ENCODE measurements around the gene USP50. TPM values are rescaled to one million over a fixed set of nuclear protein-coding genes. Genes with fewer than 3 reads are reported as not detected.

The USP50 gene
- total and polyA plus RNA-seq, 8 donors = 0.30 to 1.3 (median 0.54) TPM; not detected in 2

DNA sequence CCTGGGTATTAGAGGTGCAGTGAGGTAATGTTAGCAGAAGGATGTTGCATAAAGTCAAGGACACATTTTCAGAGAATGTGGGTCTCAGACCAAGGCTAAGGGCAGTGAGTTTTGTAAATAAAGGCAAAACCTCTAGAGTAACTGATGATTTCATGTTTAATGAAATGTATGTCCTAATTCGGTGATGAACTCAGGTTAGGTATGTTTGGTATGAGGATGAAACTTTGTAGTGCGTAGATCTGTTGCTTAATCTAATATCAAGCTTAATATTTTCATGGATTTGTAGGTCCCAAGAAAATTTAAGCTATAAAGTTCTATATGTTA, 3.6 kb downstream of the USP50 start:
- H3K4me3 ChIP-seq = no peak overlapping the region
- H3K9me3 ChIP-seq = no peaks in the 10 kb centered on the region
- no peak for DNase-seq
- intact Hi-C loops (cut with DNase I) = no loop called here
- no peaks in the 10 kb centered on the region for H3K36me3 ChIP-seq
- H3K27me3 ChIP-seq = no peaks in the 10 kb centered on the region
- ATAC-seq = no peak
- H3K27ac ChIP-seq = no peak overlapping the region
- H3K4me1 ChIP-seq = no peaks in the 10 kb centered on the region
- TF ChIP-seq, protein P1, sequence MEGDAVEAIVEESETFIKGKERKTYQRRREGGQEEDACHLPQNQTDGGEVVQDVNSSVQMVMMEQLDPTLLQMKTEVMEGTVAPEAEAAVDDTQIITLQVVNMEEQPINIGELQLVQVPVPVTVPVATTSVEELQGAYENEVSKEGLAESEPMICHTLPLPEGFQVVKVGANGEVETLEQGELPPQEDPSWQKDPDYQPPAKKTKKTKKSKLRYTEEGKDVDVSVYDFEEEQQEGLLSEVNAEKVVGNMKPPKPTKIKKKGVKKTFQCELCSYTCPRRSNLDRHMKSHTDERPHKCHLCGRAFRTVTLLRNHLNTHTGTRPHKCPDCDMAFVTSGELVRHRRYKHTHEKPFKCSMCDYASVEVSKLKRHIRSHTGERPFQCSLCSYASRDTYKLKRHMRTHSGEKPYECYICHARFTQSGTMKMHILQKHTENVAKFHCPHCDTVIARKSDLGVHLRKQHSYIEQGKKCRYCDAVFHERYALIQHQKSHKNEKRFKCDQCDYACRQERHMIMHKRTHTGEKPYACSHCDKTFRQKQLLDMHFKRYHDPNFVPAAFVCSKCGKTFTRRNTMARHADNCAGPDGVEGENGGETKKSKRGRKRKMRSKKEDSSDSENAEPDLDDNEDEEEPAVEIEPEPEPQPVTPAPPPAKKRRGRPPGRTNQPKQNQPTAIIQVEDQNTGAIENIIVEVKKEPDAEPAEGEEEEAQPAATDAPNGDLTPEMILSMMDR (IDR thresholded peaks at IDR 0.05) = no peak

DNA sequence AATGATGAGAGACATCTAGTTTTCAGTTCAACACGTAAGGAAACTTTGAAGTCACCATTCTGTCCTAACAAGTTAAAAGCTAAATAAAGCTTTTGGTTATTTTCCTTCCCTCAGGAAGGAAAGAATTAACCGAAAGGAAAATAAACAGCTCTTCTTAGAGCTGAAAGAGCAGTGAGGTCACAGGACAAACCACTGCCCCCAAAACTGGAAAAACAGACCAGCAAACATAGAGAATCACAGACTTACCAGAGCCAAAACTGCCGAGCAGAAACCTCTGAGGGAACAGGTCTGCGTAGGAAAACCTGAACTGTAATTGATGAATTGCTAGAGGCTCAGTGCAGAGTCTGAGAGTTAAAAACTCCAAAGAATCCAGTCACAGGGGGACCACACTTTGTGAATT, 14.7 kb downstream of the USP50 start:
- Histone ChIP-seq H3K27ac (no peak overlapping the region), H3K36me3 (no peaks in the 10 kb centered on the region), H3K27me3 (no peaks in the 10 kb centered on the region), H3K4me3 (no peak overlapping the region), H3K4me1 (no peaks in the 10 kb centered on the region), H3K9me3 (no peaks in the 10 kb centered on the region)
- DNase-seq = no peak
- TF ChIP-seq, protein P1 (IDR thresholded peaks at IDR 0.05) = no peak
- ATAC-seq = no peak
- intact Hi-C loops (cut with DNase I) = no loop called here

DNA sequence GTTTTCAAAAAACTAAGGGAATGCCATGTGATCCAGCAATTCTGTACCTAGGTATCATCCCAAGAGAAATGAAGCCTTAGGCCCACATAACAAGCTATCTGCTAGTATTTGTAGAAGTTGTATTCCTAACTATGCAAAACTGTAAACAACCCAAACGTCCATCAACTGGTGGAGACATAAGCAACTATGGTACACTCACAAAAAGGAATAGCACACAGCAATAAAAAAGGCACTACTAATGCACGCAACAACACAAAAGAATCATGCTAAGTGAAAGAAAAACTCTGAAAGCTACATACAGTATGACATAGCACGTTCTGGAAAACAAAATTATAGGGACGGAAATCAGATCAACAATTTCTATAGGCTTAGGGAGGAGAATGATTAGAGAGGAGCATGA, 15.3 kb downstream of the USP50 start:
- DNase-seq (no peak), ATAC-seq (no peak)
- Histone ChIP-seq H3K4me3 (no peak overlapping the region), H3K4me1 (no peaks in the 10 kb centered on the region), H3K27me3 (no peaks in the 10 kb centered on the region), H3K9me3 (no peaks in the 10 kb centered on the region), H3K27ac (no peak overlapping the region), H3K36me3 (no peaks in the 10 kb centered on the region)
- intact Hi-C loops (cut with DNase I) = no loop called here
- TF ChIP-seq, protein P1 (IDR thresholded peaks at IDR 0.05) = no peak

DNA sequence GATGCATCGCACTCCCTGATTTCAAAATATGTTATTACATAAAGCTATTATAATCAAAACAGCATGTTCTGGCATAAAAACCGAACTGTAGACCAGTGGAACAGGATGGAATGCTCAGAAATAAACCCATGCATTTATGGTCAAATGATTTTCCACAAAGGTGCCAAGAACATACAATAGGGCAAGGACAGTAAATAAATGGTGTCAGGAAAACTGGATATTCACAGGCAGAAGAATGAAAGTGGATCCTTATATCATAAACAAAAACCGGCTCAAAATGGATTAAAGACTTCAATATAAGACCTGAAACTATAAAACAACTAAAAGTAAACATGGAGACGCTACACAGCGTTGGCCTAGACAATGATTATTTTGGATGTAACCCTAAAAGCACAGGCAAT, 22.6 kb downstream of the USP50 start:
- Histone ChIP-seq H3K9me3 (no peaks in the 10 kb centered on the region), H3K27me3 (no peaks in the 10 kb centered on the region), H3K36me3 (no peaks in the 10 kb centered on the region), H3K4me3 (no peak overlapping the region), H3K27ac (no peak overlapping the region), H3K4me1 (no peaks in the 10 kb centered on the region)
- DNase-seq (no peak), ATAC-seq (no peak)
- TF ChIP-seq, protein P1 (IDR thresholded peaks at IDR 0.05) = no peak
- intact Hi-C loops (cut with DNase I) = no loop called here

DNA sequence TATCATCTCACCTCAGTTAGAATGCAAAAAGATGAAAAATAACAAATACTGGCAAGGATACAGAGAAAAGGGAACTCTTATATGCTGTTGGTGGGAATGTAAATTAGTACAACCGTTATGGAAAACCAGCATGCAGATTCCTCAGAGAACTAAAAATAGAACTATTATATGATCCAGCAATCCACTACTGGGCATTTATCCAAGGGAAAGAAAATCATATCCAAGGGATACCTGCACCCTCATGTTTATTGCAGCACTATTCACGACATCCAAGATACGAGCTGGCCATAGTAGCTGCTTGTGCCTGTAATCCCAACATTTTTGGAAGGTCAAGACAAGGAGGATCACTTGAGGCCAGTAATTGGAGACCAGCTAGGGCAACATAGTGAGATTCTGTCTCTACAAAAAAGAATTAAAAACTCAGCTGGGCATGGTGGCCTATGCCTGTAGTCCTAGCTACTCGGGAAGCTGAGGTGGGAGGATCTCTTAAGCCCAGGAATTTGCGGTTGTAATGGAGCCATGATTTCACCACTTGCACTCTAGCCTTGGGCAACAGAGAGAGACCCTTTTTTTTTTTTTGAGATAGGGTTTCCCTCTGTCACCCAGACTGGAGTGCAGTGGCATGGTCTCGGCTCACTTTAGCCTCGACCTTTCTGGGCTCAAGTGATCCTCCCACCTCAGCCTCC, 26.6 kb downstream of the USP50 start:
- peaks cover 0 to 10% of the 10 kb centered on the region in 2 donors for H3K9me3 ChIP-seq
- no peak overlapping the region for H3K27ac ChIP-seq
- H3K4me3 ChIP-seq = no peak overlapping the region
- no peaks in the 10 kb centered on the region for H3K4me1 ChIP-seq
- TF ChIP-seq, protein P1 (IDR thresholded peaks at IDR 0.05) = no peak
- no peaks in the 10 kb centered on the region for H3K27me3 ChIP-seq
- intact Hi-C loops (cut with DNase I) = no loop called here
- no peaks in the 10 kb centered on the region for H3K36me3 ChIP-seq
- no peak for ATAC-seq
- DNase-seq = no peak

Data from left lung (tissue), 10 donors.